T-helper 1 cell treated with Interleukin-12 subunit alpha and Interleukin-12 subunit beta and Interleukin-4 antibody, amounts not matched to agents 30 μg/mL and 1 μg/mL, for 36 hours (primary cell): Measurements from ENCODE around the gene RASGEF1B.

Experiments
- H3K27ac Mint-ChIP-seq: one replicate; pipeline ENCODE4 v1.8.0; 2021; ENCODE audit warnings: mild to moderate bottlenecking, mixed read lengths
- H3K27me3 Mint-ChIP-seq: one replicate; pipeline ENCODE4 v1.8.0; 2021; ENCODE audit warnings: low read depth, mixed read lengths
- H3K36me3 Mint-ChIP-seq: one replicate; pipeline ENCODE4 v1.8.0; 2021; ENCODE audit warnings: low read depth, mixed read lengths
- H3K4me1 Mint-ChIP-seq: one replicate; pipeline ENCODE4 v1.8.0; 2021; ENCODE audit warnings: low read depth, mixed read lengths
- H3K4me3 Mint-ChIP-seq: one replicate; pipeline ENCODE4 v1.8.0; 2021; ENCODE audit warnings: mild to moderate bottlenecking, moderate library complexity, mixed read lengths
- H3K9me3 Mint-ChIP-seq: one replicate; pipeline ENCODE4 v1.8.0; 2021; ENCODE audit warnings: mixed read lengths

Gene RASGEF1B

DNA sequence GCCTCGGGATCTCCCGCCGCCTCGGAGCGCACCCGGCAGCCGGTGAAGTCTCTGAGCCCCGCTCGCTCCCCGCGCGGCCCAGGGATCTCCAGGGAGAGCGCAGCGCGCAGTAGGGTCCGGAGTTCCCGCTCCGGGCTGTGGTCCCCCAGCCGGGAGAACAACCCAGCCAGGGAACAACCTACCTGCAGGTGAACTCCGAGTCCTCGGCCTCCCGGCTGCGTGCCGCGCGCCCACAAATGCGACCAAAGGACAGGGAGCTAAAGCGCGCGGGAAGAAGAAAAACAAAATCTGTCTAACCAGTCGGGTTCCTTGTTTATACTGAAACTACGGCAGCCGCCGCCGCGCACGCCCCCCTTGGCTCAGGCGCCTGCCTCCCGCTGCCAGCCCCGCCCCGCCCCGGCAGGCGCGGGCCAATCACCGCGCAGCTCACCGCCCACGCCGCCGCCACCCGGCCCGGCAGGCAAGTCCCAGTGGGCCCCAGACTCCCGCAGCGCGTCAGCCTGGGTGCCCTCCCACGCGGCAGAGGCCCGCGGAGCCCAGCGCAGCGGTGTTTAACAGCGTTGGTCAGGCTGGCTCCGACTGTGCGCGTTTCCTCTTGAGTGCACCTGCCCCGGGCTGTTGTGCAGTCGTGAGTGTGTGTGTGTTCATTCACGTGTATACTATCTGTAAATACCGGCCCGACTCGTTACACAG, at the start of gene RASGEF1B:
RASGEF1B (minus strand) TSS at position 320 of the 693 bp plus-strand sequence. CDS start 12,399 bp downstream, outside the sequence.
- Mint-ChIP-seq H3K27me3 (peaks cover 26% of the 10 kb centered on the region), H3K27ac (peak within 1 kb of the TSS; percentile 81), H3K36me3 (no peaks in the 10 kb centered on the region), H3K4me3 (peak within 1 kb of the TSS; percentile 96), H3K4me1 (peaks cover 27% of the 10 kb centered on the region), H3K9me3 (no peaks in the 10 kb centered on the region)

DNA sequence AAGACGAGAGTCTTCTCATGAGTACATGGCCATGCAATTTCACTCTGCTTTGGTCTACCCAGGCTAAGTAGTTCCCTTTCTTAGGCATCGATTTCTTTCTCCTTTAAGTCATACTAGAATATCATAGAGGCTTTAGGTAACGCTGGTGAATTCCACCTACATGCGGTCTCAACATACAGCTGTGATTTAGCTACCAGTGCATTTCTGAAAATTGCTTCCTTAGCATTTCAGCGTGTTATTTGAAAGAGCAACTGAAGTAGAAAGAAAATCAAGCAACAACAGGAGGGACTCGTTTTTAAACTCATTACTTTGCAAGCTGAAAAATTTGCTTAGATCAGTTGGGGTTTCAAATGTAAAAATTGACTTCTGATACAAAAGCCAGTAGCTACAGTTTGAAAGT, 48.1 kb upstream of the RASGEF1B start:
- Mint-ChIP-seq H3K4me3 (no peak overlapping the region), H3K36me3 (no peaks in the 10 kb centered on the region), H3K27me3 (peaks cover 4% of the 10 kb centered on the region), H3K9me3 (no peaks in the 10 kb centered on the region), H3K27ac (no peak overlapping the region), H3K4me1 (peaks cover 1% of the 10 kb centered on the region)

DNA sequence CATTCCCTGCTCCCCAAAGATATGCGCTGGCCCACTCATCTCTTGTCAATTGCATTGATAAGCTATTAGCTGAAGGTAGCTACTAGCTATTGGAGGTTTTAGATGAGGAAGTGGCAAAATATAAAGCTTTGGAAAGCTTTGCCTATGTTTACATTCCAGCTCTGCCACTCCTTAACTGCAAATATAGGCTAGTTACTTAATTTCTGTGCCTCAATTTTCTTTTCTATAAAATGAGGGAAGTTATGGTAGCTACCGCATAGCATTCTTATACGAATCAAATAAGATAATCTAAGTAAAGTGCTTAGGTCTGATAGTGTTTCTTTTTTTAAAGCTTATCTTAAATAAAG, 47.7 kb upstream of the RASGEF1B start:
- H3K36me3 Mint-ChIP-seq = no peaks in the 10 kb centered on the region
- H3K27me3 Mint-ChIP-seq = peaks cover 4% of the 10 kb centered on the region
- peaks cover 1% of the 10 kb centered on the region for H3K4me1 Mint-ChIP-seq
- H3K27ac Mint-ChIP-seq = no peak overlapping the region
- no peaks in the 10 kb centered on the region for H3K9me3 Mint-ChIP-seq
- H3K4me3 Mint-ChIP-seq = no peak overlapping the region

DNA sequence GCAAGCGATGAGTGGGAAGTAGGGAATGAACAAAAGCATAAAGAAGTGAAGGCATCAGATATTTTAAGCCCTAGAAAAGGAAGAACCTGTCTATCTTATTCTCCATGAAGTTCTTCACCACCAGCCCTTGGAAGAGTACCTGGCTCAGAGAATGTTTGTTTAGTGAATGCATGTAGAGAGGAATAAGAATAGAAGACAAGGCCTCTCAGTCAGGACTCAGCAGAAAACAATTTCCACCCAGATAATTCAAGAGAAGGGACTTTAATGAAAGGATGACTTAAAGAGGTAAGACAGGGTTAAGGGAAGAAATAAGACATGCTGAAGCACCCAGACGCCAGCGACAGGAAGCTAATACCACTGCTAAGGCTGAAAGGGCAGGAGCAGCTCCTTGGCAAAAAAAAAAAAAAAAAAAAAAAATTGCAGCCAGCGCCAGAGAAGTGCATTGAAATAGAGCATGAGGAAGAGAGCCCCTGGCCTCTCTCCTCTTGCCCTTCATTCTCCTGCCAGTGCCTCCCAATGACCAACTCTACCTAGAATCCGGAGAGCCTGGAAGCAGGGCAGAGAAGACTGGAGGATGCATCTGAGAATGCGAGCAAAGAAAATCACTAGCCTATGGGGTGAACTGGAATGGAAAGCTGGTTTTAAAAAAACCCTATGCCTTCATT, 47.2 kb upstream of the RASGEF1B start:
- Mint-ChIP-seq H3K36me3 (no peaks in the 10 kb centered on the region), H3K4me1 (peaks cover 1% of the 10 kb centered on the region), H3K27me3 (peaks cover 4% of the 10 kb centered on the region), H3K9me3 (no peaks in the 10 kb centered on the region), H3K27ac (no peak overlapping the region), H3K4me3 (no peak overlapping the region)

DNA sequence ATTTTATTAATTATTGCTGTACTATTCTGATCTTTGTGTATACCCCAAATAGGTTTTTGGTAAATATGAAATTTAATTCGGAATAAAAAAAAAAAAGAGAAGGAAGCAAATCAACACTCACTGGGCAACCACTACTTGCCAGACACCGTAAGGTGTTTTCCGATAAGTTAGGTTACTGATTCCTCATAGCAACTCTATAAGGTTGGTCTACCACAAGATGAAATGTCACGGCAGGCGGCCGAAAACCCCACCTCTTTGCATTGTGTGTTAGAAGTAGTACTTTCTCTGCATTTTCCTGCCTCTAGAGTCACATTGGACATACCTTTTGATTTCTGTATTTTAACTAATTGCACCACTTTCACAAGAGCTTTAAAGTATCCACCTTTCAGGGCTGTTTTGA, 44.5 kb upstream of the RASGEF1B start:
- Mint-ChIP-seq H3K4me3 (no peak overlapping the region), H3K27me3 (peaks cover 4% of the 10 kb centered on the region), H3K27ac (no peak overlapping the region), H3K9me3 (no peaks in the 10 kb centered on the region), H3K4me1 (peaks cover 1% of the 10 kb centered on the region), H3K36me3 (no peaks in the 10 kb centered on the region)

DNA sequence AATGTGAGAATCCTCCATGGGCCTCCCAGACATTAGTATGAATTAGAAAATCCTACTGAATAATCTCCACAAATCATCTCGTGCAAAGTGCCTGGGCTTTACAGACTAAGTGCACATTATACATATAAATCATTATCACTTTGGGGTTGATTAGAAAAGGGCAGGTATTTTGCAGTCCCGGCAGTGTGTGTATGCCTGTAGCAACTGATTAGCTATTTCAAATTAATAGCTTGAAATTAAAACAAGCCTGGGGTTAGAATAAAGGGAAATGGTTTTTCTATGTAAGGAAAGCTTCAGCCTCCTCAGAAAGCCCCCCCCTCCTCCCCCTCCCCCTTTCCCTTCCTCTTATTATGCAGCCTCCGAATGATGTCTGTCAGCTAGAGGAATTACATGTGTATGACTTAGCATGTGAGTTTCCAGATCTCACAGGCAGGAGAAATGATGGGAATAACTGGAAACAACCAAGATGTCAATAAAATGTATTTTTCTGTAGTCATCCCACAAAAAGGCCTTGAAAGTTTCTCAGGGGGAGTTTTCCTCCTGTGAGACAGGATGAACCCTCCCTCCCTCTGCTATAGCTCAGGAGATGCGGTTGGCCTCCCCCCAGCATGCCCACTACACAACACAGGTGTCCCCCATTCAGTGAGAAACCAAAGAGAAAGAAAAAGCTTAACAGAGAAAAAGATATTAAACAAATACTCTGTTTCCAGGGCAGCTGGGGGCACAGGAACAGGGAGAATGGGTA, 41.2 kb upstream of the RASGEF1B start:
- H3K27ac Mint-ChIP-seq = no peak overlapping the region
- H3K9me3 Mint-ChIP-seq = no peaks in the 10 kb centered on the region
- no peaks in the 10 kb centered on the region for H3K36me3 Mint-ChIP-seq
- no peak overlapping the region for H3K4me3 Mint-ChIP-seq
- peaks cover 11% of the 10 kb centered on the region for H3K27me3 Mint-ChIP-seq
- no peaks in the 10 kb centered on the region for H3K4me1 Mint-ChIP-seq

DNA sequence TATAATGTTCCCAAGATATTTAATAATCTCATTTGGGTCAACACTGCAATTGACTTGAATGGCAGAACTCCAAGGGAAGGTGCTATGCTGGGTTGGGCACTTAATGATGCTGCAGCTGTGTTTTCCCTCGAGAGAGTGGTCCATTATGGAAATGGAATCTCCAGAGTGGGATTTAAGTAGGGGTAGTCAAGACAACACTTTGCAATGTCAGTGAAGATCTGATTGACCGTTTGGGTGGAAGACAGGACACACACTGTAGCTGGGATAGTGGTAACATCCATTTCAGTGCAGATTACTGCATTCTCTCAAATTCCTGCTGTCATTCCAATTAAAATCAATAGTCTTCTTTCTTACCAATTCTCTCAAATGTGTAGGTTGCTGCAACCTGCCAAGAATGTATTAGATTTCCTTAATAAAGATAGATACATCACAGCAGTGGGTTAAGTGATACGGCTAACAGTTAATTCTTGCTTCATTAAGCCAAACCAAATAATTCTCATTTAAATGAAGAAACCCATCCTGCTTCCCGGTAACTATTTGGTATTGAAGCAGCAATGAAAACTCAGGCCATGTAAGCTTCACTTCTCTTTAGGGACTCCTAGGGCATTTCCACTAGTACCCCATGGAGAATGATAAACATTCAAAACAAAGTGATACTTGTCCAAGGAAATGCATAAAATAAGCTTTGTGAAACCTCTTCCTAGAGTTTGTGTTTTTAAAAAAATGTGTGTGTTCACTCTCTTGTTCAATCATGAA, 40.5 kb upstream of the RASGEF1B start:
- no peaks in the 10 kb centered on the region for H3K9me3 Mint-ChIP-seq
- peaks cover 11% of the 10 kb centered on the region for H3K27me3 Mint-ChIP-seq
- no peaks in the 10 kb centered on the region for H3K4me1 Mint-ChIP-seq
- no peak overlapping the region for H3K4me3 Mint-ChIP-seq
- no peaks in the 10 kb centered on the region for H3K36me3 Mint-ChIP-seq
- no peak overlapping the region for H3K27ac Mint-ChIP-seq

DNA sequence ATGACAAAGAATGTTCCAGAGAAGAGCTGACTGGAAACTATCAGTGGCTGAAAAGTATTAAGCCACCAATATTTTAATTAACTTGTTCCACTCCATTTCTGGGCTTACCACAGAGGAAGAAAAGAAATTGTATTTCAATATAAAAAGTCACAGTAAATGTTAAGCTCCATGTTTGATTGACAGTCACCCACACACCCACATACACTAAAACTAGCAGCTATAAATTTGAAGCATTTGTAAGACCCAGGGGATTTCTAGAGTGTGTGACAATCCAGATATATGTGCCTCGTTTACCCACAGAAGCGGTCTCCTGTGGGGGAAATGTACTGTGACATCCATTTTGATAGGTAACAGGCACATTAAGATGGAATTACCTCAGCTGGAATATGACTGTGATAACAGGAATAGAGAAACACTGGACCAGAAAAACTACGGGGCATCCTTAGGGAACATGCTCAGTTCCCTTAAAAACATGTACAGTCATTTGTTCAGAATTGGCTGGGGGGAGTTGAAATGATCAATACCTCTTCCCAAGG, 39.0 kb upstream of the RASGEF1B start:
- H3K9me3 Mint-ChIP-seq = no peaks in the 10 kb centered on the region
- H3K27ac Mint-ChIP-seq = no peak overlapping the region
- no peak overlapping the region for H3K4me3 Mint-ChIP-seq
- peaks cover 6% of the 10 kb centered on the region for H3K4me1 Mint-ChIP-seq
- H3K27me3 Mint-ChIP-seq = peaks cover 11% of the 10 kb centered on the region
- no peaks in the 10 kb centered on the region for H3K36me3 Mint-ChIP-seq

DNA sequence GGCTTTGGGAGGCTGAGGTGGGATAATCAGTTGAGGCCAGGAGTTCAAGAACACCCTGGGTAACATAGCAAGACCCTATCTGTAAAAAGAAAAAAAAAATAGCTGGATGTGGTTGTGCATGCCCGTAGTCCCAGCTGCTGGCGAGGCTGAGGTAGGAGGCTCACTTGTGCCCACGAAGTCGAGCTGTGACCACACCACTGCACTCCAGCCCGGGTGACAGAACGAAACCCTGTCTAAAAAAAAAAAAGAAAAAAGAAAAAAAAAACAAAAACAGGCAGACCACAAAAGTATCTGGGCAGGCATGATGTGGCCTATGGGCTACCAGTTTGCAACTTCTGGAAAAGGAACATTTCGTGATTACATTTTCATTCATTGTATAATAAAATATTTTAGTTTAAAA, 38.1 kb upstream of the RASGEF1B start:
- Mint-ChIP-seq H3K27ac (no peak overlapping the region), H3K36me3 (no peaks in the 10 kb centered on the region), H3K4me1 (peaks cover 14% of the 10 kb centered on the region), H3K9me3 (no peaks in the 10 kb centered on the region), H3K4me3 (no peak overlapping the region), H3K27me3 (peaks cover 11% of the 10 kb centered on the region)

DNA sequence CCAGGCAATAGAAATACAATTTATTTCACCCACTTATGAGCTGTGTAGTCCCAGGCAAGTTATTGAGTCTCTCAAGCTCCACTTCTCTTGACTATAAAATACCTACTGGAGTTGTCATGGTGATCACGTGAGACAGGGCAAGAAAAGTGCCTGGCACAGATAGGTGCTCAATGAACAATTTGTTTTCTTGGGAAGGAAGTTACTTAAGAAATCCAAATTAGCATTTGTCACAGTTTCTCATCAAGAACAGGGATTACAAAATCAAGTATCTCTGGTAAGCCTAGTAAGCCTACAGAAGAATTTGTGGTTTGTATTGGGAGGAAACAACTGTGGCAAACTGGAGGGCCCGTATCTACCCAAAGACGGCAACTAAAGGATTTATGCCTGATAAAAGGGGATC, 37.5 kb upstream of the RASGEF1B start:
- peaks cover 17% of the 10 kb centered on the region for H3K4me1 Mint-ChIP-seq
- no peak overlapping the region for H3K27ac Mint-ChIP-seq
- H3K36me3 Mint-ChIP-seq = no peaks in the 10 kb centered on the region
- H3K27me3 Mint-ChIP-seq = peaks cover 12% of the 10 kb centered on the region
- no peak overlapping the region for H3K4me3 Mint-ChIP-seq
- no peaks in the 10 kb centered on the region for H3K9me3 Mint-ChIP-seq

DNA sequence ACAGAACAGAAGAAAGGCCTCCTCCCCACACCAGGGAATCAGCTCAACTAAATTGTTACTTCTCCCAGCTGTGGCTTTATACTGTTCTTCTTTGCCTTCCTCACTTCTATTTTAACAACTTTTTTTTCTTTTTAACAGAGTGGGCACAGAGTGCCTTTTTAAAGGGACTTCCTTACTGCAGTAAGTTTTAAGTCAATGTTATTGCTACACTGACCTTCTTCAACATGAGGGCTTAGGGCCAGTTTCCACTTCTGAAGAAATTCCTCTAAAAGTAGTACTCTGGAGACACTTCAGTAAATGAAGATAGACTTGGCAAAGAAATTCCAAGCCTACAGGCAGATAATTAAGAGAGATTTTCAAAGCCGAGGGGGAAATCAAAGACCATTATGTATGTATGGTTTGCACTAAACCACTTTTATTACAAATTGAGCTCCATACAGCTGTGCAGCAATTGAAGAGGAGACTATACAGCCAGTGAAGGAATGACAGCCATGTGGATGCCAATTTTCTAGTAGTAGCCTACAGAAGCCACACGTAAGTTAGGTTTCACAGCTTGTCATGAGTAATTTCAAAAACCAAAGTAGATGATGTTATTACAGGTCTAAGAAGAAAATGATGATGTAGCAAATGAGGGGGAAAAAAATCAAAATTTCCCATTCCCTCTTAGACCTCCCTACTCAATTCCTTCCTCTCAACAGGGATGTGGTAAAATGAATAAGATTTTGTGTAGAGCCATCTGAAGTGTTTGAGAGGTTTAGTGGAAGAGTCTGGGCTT, 36.9 kb upstream of the RASGEF1B start:
- no peak overlapping the region for H3K27ac Mint-ChIP-seq
- no peaks in the 10 kb centered on the region for H3K36me3 Mint-ChIP-seq
- peaks cover 20% of the 10 kb centered on the region for H3K4me1 Mint-ChIP-seq
- H3K4me3 Mint-ChIP-seq = no peak overlapping the region
- no peaks in the 10 kb centered on the region for H3K9me3 Mint-ChIP-seq
- H3K27me3 Mint-ChIP-seq = peaks cover 14% of the 10 kb centered on the region

DNA sequence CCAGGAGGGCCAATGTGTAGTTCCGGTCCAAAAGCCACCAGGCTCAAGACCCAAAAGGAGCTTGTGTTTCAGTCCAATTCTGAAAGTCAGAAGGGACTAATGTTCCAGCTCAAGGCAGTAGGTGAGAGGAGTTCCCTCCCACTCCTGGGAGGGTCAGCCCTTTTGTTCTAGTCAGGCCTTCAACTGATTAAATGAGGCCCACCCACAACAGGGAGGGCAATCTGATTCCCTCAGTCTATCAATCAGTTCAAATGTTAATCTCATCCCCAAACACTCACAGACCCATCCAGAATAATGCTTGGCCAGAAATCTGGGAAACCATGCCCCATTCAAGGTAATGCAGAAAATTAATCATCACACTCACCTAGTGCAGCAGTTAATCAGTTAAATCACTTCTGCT, 35.8 kb upstream of the RASGEF1B start:
- Mint-ChIP-seq H3K9me3 (no peaks in the 10 kb centered on the region), H3K4me3 (no peak overlapping the region), H3K4me1 (peaks cover 20% of the 10 kb centered on the region), H3K27ac (no peak overlapping the region), H3K36me3 (no peaks in the 10 kb centered on the region), H3K27me3 (peaks cover 14% of the 10 kb centered on the region)

DNA sequence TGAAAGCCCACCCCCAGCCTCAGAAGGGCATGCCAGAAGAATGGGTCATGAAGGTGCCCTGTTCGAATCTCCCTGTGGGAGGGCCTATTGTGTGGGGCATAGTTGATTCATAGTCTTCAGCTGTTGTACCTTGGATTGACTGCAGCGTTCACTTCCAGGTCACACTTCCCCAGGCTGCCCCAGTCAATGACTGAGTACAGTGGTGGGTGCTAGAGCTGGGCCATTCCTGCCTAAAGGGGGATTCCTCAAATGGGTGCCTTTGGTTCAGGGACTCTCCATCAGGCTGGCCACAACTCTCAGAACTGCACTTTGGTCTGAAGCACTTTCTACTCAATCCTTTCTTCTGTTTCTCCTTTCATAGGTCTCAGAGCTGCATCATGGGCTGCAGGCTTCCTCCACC, 35.0 kb upstream of the RASGEF1B start:
- H3K4me1 Mint-ChIP-seq = peaks cover 20% of the 10 kb centered on the region

DNA sequence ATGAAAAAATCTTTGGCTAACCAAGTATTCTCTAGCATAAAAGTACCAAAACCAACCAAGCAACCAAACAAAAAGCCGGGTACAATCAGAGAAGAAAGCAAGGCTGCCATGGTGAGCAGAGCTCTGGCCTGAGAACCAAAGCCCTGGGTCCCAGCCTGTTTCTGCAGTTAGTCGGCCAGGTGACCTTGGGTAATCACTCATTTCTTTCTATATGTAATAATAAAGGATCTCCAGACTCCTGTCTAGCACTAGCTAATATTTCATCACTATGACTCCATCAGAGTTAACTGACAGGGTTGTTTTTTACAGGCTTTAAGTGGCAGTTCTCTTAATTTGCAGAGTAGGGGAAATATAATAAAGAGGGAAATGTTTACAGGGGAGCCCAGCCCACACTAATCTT, 34.0 kb upstream of the RASGEF1B start:
- no peaks in the 10 kb centered on the region for H3K36me3 Mint-ChIP-seq
- peak overlapping the region; percentile 66 for H3K4me3 Mint-ChIP-seq
- peaks cover 20% of the 10 kb centered on the region for H3K4me1 Mint-ChIP-seq
- peak overlapping the region; percentile 67 for H3K27ac Mint-ChIP-seq
- no peaks in the 10 kb centered on the region for H3K9me3 Mint-ChIP-seq
- H3K27me3 Mint-ChIP-seq = peaks cover 18% of the 10 kb centered on the region

More for the DNA sequence above, 35.0 kb upstream of the RASGEF1B start:
- peaks cover 14% of the 10 kb centered on the region for H3K27me3 Mint-ChIP-seq
- H3K4me3 Mint-ChIP-seq = no peak overlapping the region
- H3K9me3 Mint-ChIP-seq = no peaks in the 10 kb centered on the region
- H3K36me3 Mint-ChIP-seq = no peaks in the 10 kb centered on the region
- peak overlapping the region; percentile 64 for H3K27ac Mint-ChIP-seq
